GM12878 (cell line): ENCODE results near the gene STK33. TPM values are rescaled to one million over a fixed set of nuclear protein-coding genes. Genes with fewer than 3 reads are reported as not detected.

Experiments used
- BCL11A ChIP-seq: IDR thresholded peaks from 2 replicates; pipeline ENCODE4 v1.6.1; 2011; ENCODE audit warnings: low read depth, low read length
- FOS ChIP-seq: IDR thresholded peaks from 3 replicates; pipeline ENCODE4 v1.6.1; 2011; ENCODE audit warnings: borderline replicate concordance; ENCODE audit not compliant: insufficient read length; ENCODE audit errors: extremely low read depth
- JUNB ChIP-seq: IDR thresholded peaks from 2 replicates; pipeline ENCODE4 v1.6.1; 2016; ENCODE audit warnings: antibody characterized with exemption, mild to moderate bottlenecking
- MEF2B ChIP-seq: fragments of 450-650 bp; IDR thresholded peaks from 2 replicates; pipeline ENCODE4 v1.6.1; 2018; ENCODE audit warnings: mild to moderate bottlenecking, moderate library complexity; ENCODE audit not compliant: partially characterized antibody, poor library complexity, severe bottlenecking
- NKRF ChIP-seq: fragments of 450-650 bp; conservative IDR thresholded peaks from 2 replicates; pipeline ENCODE4 v1.6.1; 2017; ENCODE audit warnings: mild to moderate bottlenecking, moderate library complexity
- PML ChIP-seq: IDR thresholded peaks from 2 replicates; pipeline ENCODE4 v1.6.1; 2012; ENCODE audit warnings: low read length, inconsistent platforms
- RFX5 ChIP-seq: IDR thresholded peaks from 2 replicates; pipeline ENCODE4 v1.6.1; 2011; ENCODE audit warnings: low read depth, low read length, improper control_type of control experiment
- SMARCA5 ChIP-seq: fragments of 450-650 bp; IDR thresholded peaks from 2 replicates; pipeline ENCODE4 v1.6.1; 2017; ENCODE audit warnings: mild to moderate bottlenecking
- SREBF2 ChIP-seq: IDR thresholded peaks from 2 replicates; pipeline ENCODE4 v1.6.1; 2012; ENCODE audit warnings: mild to moderate bottlenecking, low read length
- ZBTB11 ChIP-seq: fragments of 450-650 bp; formaldehyde crosslinking; IDR thresholded peaks from 2 replicates; pipeline ENCODE4 v1.5.0; 2022; ENCODE audit warnings: mild to moderate bottlenecking, missing genetic modification characterization
- polyA plus RNA-seq, 11 experiments: library from polyadenylated mRNA; depleted of rRNA in 4 of 11; unstranded in 6 of 11; stranded (reverse) in 5 of 11; fragments of >200 nt; fragmentation: Nextera tagmentation in 4 of 11; fragmentation: Illumina TruSeq in 1 of 11; extraction: Ambion mirVana in 4 of 11; extraction: Trizol in 1 of 11; gene quantifications; 1 replicate in 1 of 11; 2 replicates in 10 of 11; pipeline versions ENCODE4 v1.2.1 to v1.2.3, GENCODE V29; 2011 to 2016; ENCODE audit warnings: inconsistent platforms in 2 of 11, missing spikeins in 2 of 11, low read depth in 1 of 11
- total RNA-seq, 4 experiments: library from RNA; depleted of rRNA in 3 of 4; stranded (reverse); fragments of >200 nt in 3 of 4; fragmentation: Illumina TruSeq in 1 of 4; extraction: Trizol in 1 of 4; gene quantifications; 2 replicates each; pipeline versions ENCODE4 v1.2.1 to v1.2.3, GENCODE V29; 2013 to 2021

Gene STK33
- total and polyA plus RNA-seq, 10 of the 15 experiments (the other 5 are each of a cell fraction or from before 2014, with no cell fraction given) = 5.2 to 27.3 (median 18.3) TPM

GRCh38 chr11:8641332-8641731 is 47.3 kb upstream of the STK33 start (continued):
- TF ChIP-seq ZBTB11 = no peak
- no peak for TF ChIP-seq JUNB
- no peak for TF ChIP-seq RFX5
- TF ChIP-seq FOS = no peak
- TF ChIP-seq SMARCA5 = no peak
- no peak for TF ChIP-seq BCL11A
- TF ChIP-seq PML = no peak
- TF ChIP-seq MEF2B = no peak
- no peak for TF ChIP-seq SREBF2
- no peak for TF ChIP-seq NKRF
- TF ChIP-seq, all 136 proteins: peak for 0
